ENCODE results near the gene KLHL13. TPM values are rescaled to one million over a fixed set of nuclear protein-coding genes. Genes with fewer than 3 reads are reported as not detected.

KLHL13 gene
- total RNA-seq, 1 donor from 2014 or later, result not detected

DNA sequence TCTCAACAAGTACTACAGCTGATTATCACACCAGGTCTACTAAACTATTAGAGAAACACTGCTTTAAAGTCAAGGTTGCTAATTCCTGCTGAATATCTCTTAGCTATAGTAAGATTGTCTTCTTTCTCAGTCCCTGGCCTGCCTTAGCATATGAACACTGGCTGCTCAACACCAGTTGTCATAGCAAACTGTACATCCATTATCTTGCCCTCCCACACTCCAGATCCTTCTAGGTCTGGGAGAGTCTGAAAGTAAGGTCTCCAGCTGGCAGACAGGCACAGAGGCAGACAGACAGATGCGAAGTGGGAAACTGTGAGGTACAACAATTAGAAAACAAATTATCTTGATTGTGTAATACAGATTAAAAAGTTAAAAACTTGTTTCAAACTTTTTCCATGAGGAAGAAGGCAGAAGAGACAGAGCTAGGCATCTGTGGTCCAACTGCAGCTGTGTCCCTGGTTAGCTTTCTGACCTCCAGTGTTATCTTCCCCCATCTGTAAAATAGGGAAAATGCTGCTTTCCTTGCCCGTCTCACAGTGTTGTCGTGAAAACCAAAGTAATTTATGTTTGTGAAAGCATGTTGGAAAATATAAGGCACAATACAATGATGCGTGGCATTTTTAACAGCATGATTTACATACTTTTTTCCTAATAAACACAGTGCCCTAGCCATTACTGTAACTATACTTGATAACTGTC, 133.8 kb downstream of the KLHL13 start:
- no peaks in the 10 kb centered on the region for H3K9me3 Mint-ChIP-seq
- H3K36me3 Mint-ChIP-seq (ENCODE audit: low read depth), result no peaks in the 10 kb centered on the region
- H3K27ac Mint-ChIP-seq, result no peak overlapping the region
- intact Hi-C loops (cut with micrococcal nuclease), result no loop called here
- ATAC-seq (ENCODE audit: low read depth) (no peak), DNase-seq (no peak)
- TF ChIP-seq, protein P1, sequence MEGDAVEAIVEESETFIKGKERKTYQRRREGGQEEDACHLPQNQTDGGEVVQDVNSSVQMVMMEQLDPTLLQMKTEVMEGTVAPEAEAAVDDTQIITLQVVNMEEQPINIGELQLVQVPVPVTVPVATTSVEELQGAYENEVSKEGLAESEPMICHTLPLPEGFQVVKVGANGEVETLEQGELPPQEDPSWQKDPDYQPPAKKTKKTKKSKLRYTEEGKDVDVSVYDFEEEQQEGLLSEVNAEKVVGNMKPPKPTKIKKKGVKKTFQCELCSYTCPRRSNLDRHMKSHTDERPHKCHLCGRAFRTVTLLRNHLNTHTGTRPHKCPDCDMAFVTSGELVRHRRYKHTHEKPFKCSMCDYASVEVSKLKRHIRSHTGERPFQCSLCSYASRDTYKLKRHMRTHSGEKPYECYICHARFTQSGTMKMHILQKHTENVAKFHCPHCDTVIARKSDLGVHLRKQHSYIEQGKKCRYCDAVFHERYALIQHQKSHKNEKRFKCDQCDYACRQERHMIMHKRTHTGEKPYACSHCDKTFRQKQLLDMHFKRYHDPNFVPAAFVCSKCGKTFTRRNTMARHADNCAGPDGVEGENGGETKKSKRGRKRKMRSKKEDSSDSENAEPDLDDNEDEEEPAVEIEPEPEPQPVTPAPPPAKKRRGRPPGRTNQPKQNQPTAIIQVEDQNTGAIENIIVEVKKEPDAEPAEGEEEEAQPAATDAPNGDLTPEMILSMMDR (IDR thresholded peaks at IDR 0.05), result no peak
- H3K4me3 Mint-ChIP-seq, result no peak overlapping the region
- no peaks in the 10 kb centered on the region for H3K4me1 Mint-ChIP-seq
- ChIA-PET CTCF (no interaction called here), POLR2A (no interaction called here)
- H3K27me3 Mint-ChIP-seq, result no peaks in the 10 kb centered on the region

DNA sequence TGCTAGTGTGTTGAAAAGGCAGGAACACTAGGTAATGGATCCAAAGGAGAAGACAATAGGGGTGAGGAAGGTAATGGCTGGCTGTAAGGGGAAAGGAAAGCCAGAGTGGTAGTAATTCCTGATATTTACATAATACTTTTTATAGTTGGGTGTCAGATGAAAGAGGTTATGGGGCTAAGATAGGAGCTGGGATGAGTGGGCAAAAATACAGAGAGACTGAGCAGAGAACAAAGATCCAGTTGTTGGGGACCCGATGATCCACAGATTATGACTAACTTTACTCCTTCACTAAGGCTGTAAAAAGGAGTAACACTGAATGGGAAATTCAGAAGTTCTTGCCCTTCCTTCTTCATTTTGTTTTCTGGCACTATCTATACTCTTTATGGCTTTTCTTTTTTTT, 138.2 kb downstream of the KLHL13 start:
- H3K9me3 Mint-ChIP-seq, result no peaks in the 10 kb centered on the region
- H3K27ac Mint-ChIP-seq, result no peak overlapping the region
- H3K4me1 Mint-ChIP-seq, result no peaks in the 10 kb centered on the region
- H3K36me3 Mint-ChIP-seq (ENCODE audit: low read depth), result no peaks in the 10 kb centered on the region
- no peak for DNase-seq
- no peak for ATAC-seq (ENCODE audit: low read depth)
- intact Hi-C loops (cut with micrococcal nuclease), result no loop called here
- POLR2A ChIA-PET, result no interaction called here
- TF ChIP-seq, protein P1 (IDR thresholded peaks at IDR 0.05), result no peak
- no peak overlapping the region for H3K4me3 Mint-ChIP-seq
- no peaks in the 10 kb centered on the region for H3K27me3 Mint-ChIP-seq
- CTCF ChIA-PET, result no interaction called here

DNA sequence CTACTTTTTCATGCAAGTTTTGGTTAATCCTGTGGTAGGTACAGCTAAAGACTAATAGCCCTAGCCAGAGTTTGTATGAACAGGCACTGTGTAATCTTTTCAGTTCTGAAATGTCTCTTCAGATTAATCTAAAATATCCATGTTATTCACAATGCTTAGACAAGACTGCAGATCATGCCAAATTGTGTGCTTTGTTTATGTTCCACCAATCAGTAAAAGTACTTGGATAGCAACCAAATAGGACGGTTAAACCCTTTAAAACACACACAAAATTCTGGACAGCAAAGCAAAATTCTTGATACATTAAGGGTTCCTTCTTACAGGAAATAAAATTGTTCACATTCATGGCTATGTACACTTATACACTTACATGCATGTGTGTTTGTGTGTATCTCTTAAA, 139.1 kb downstream of the KLHL13 start:
- no peak overlapping the region for H3K4me3 Mint-ChIP-seq
- no peaks in the 10 kb centered on the region for H3K36me3 Mint-ChIP-seq (ENCODE audit: low read depth)
- no peaks in the 10 kb centered on the region for H3K27me3 Mint-ChIP-seq
- TF ChIP-seq, protein P1 (IDR thresholded peaks at IDR 0.05), result no peak
- intact Hi-C loops (cut with micrococcal nuclease), result no loop called here
- POLR2A ChIA-PET, result no interaction called here
- CTCF ChIA-PET, result no interaction called here
- DNase-seq, result no peak
- ATAC-seq (ENCODE audit: low read depth), result no peak
- no peaks in the 10 kb centered on the region for H3K4me1 Mint-ChIP-seq
- H3K27ac Mint-ChIP-seq, result no peak overlapping the region
- no peaks in the 10 kb centered on the region for H3K9me3 Mint-ChIP-seq

DNA sequence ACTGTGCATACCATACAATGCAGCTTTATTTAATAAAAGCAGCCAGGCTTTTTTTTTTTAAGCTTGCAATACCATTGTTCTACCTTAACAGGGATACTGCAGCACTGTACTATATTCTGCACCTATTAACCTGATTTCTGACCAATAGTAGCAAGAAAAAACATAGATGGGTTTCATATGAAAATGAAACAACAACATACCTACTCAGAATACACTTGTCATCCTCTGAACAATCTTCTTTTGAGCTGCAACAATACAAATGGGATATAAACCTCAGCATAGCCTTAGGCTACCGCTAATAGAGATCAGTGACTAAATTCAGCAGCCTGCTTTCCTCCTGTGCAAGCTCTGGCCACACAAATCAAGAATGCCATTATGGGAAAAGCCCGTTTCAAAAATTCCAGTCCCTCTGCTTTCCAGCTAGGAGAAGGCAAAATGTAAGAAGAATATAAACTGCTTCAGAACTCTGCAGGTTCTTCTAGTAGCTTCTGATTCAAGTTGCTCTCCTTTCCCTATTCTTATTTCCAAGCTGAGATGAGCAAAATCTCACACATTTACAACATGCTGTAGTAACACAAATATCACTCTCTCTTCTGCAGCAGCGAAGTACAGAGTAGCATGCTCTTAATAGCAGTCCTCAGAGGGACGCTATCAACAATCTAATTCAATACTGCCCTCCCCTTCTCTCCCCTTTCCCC, 143.4 kb downstream of the KLHL13 start:
- no peaks in the 10 kb centered on the region for H3K36me3 Mint-ChIP-seq (ENCODE audit: low read depth)
- no peaks in the 10 kb centered on the region for H3K4me1 Mint-ChIP-seq
- no peak overlapping the region for H3K27ac Mint-ChIP-seq
- H3K9me3 Mint-ChIP-seq, result no peaks in the 10 kb centered on the region
- H3K27me3 Mint-ChIP-seq, result no peaks in the 10 kb centered on the region
- DNase-seq (no peak), ATAC-seq (ENCODE audit: low read depth) (no peak)
- no peak overlapping the region for H3K4me3 Mint-ChIP-seq
- TF ChIP-seq, protein P1 (IDR thresholded peaks at IDR 0.05), result no peak
- intact Hi-C loops (cut with micrococcal nuclease), result no loop called here
- POLR2A ChIA-PET, result no interaction called here
- CTCF ChIA-PET, result no interaction called here

DNA sequence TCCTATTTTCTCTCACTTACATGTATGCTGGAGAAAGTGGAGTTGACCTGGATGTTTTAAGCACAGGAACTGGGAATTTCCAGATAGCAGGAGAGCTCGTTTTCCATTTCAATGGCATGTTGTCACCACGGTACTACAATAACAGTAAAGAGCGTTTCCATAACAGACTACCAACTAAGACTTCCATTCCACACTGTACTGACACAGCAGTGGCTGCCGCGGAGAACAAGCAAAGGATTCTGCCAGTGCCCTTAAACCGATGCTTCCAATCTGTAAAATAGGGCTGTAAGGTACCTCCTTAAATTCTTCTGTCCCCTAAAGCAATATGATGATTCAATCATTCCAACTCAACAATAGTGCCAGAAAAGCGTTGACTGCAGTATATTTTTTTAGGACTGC, 143.9 kb downstream of the KLHL13 start:
- Mint-ChIP-seq H3K4me3 (no peak overlapping the region), H3K4me1 (no peaks in the 10 kb centered on the region), H3K27me3 (no peaks in the 10 kb centered on the region), H3K27ac (no peak overlapping the region), H3K36me3 (ENCODE audit: low read depth) (no peaks in the 10 kb centered on the region), H3K9me3 (no peaks in the 10 kb centered on the region)
- ChIA-PET POLR2A (no interaction called here), CTCF (no interaction called here)
- intact Hi-C loops (cut with micrococcal nuclease), result no loop called here
- ATAC-seq (ENCODE audit: low read depth), result no peak
- no peak for DNase-seq
- TF ChIP-seq, protein P1 (IDR thresholded peaks at IDR 0.05), result no peak
